Stimulated activated CD4-positive, alpha-beta T cell treated with anti-CD3 and anti-CD28 coated beads, Interleukin-15, amount 100 ng/mL, for 48 hours (primary cell): Measurements from ENCODE around the gene DIS3L.
"Not testable (repeated sequence)": the region's sequence is repeated elsewhere in the genome, so short reads cannot be mapped to it uniquely, and the experiment has no call there.

ENCODE experiments used
- DNase-seq, 2 donors: peaks; one replicate each; pipeline ENCODE4 v3.0.0-alpha.2; 2020; ENCODE audit warnings: low read depth in 2 of 2

The DIS3L gene

GRCh38 chr15:66309828-66310227 lies 16.5 kb downstream of the DIS3L start:
- DNase-seq: no peak

GRCh38 chr15:66310786-66311185 lies 17.4 kb downstream of the DIS3L start:
- no peak for DNase-seq

GRCh38 chr15:66312144-66312543 lies 18.8 kb downstream of the DIS3L start:
- no peak for DNase-seq

- no peak for DNase-seq
These were observed 30.1 kb downstream of the DIS3L start for GRCh38 chr15:66323312-66323928.

- no peak for DNase-seq
These were observed 32.7 kb downstream of the DIS3L start for GRCh38 chr15:66326051-66326450.

- no peak for DNase-seq
These were observed 34.4 kb downstream of the DIS3L start for GRCh38 chr15:66327736-66328135.

- no peak for DNase-seq
These were observed 35.4 kb downstream of the DIS3L start for GRCh38 chr15:66328771-66329170.

GRCh38 chr15:66348530-66348929 lies 55.2 kb downstream of the DIS3L start:
- not testable (repeated sequence) for DNase-seq

GRCh38 chr15:66356077-66356358 lies 62.6 kb downstream of the DIS3L start:
- DNase-seq: peak in 1 of 2 donors; percentile 4

- DNase-seq: peak; percentile 98
These were observed 63.2 kb downstream of the DIS3L start, which contains the start of gene TIPIN for GRCh38 chr15:66356359-66357236. Gene TIPIN (minus strand): TSS chr15:66356685. CDS start chr15:66352947, 3,738 bp downstream.

- DNase-seq: no peak
These were observed 66.4 kb downstream of the DIS3L start for GRCh38 chr15:66359740-66360139.

- DNase-seq: not testable (repeated sequence)
These were observed 68.5 kb downstream of the DIS3L start for GRCh38 chr15:66361745-66362460.

GRCh38 chr15:66362776-66363175 lies 69.4 kb downstream of the DIS3L start:
- no peak for DNase-seq

- no peak for DNase-seq
These were observed 71.7 kb downstream of the DIS3L start for GRCh38 chr15:66364944-66365528.

- DNase-seq: no peak
These were observed 76.6 kb downstream of the DIS3L start for GRCh38 chr15:66369773-66370651.

- no peak for DNase-seq
These were observed 80.8 kb downstream of the DIS3L start for GRCh38 chr15:66374179-66374578.

GRCh38 chr15:66378814-66379430 lies 85.6 kb downstream of the DIS3L start:
- DNase-seq: no peak

- not testable (repeated sequence) for DNase-seq
These were observed 88.0 kb downstream of the DIS3L start for GRCh38 chr15:66381376-66381775.
